Nephron progenitor cell (in vitro differentiated cells): Measurements from ENCODE around the gene BCOR.
A peak's percentile ranks its signal among the peaks of the same experiment; 100 is the strongest.

Experiments
- DNase-seq: peaks from one replicate; pipeline ENCODE4 v3.0.0; 2021
- H3K27ac Mint-ChIP-seq: 2 replicates; pipeline ENCODE4 v1.8.0; 2021; ENCODE audit warnings: mild to moderate bottlenecking, moderate library complexity, mixed read lengths
- H3K27me3 Mint-ChIP-seq: 2 replicates; pipeline ENCODE4 v1.8.0; 2021; ENCODE audit warnings: mild to moderate bottlenecking, low read depth, mixed read lengths; ENCODE audit not compliant: poor library complexity
- H3K36me3 Mint-ChIP-seq: 2 replicates; pipeline ENCODE4 v1.8.0; 2021; ENCODE audit warnings: low read depth, mixed read lengths
- H3K4me1 Mint-ChIP-seq: 2 replicates; pipeline ENCODE4 v1.8.0; 2021; ENCODE audit warnings: mixed read lengths
- H3K4me3 Mint-ChIP-seq: 2 replicates; pipeline ENCODE4 v1.8.0; 2021; ENCODE audit warnings: mild to moderate bottlenecking, moderate library complexity, mixed read lengths
- H3K9me3 Mint-ChIP-seq: 2 replicates; pipeline ENCODE4 v1.8.0; 2021; ENCODE audit warnings: mild to moderate bottlenecking, moderate library complexity, mixed read lengths
- CTCF ChIP-seq: fragments of 200-600 bp; sonication (generic); IDR thresholded peaks from 2 replicates; pipeline ENCODE4 v1.5.0; 2021; ENCODE audit warnings: antibody characterized with exemption

Gene BCOR

GRCh38 chrX:40004921-40005291 is 92.9 kb downstream of the BCOR start:
- peaks cover 52% of the 10 kb centered on the region for H3K4me1 Mint-ChIP-seq
- peak; percentile 16 for DNase-seq

GRCh38 chrX:40004246-40004535 is 93.6 kb downstream of the BCOR start:
- no peaks in the 10 kb centered on the region for H3K36me3 Mint-ChIP-seq
- TF ChIP-seq CTCF, result no peak
- H3K27me3 Mint-ChIP-seq, result peaks cover 79% of the 10 kb centered on the region
- H3K4me1 Mint-ChIP-seq, result peaks cover 47% of the 10 kb centered on the region
- DNase-seq, result no peak
- H3K4me3 Mint-ChIP-seq, result peak overlapping the region; percentile 46
- H3K27ac Mint-ChIP-seq, result no peak overlapping the region
- peaks cover 22% of the 10 kb centered on the region for H3K9me3 Mint-ChIP-seq

More at GRCh38 chrX:40004921-40005291, 92.9 kb downstream of the BCOR start:
- Mint-ChIP-seq H3K9me3 (peaks cover 21% of the 10 kb centered on the region), H3K27me3 (peaks cover 78% of the 10 kb centered on the region), H3K4me3 (no peak overlapping the region), H3K27ac (no peak overlapping the region), H3K36me3 (no peaks in the 10 kb centered on the region)
- no peak for TF ChIP-seq CTCF

GRCh38 chrX:40003428-40004245 is 94.1 kb downstream of the BCOR start:
- Mint-ChIP-seq H3K27me3 (peaks cover 81% of the 10 kb centered on the region), H3K27ac (no peak overlapping the region), H3K36me3 (no peaks in the 10 kb centered on the region), H3K4me1 (peaks cover 42% of the 10 kb centered on the region), H3K4me3 (no peak overlapping the region), H3K9me3 (peaks cover 28% of the 10 kb centered on the region)
- no peak for TF ChIP-seq CTCF
- DNase-seq, result no peak

GRCh38 chrX:40003071-40003427 is 94.7 kb downstream of the BCOR start:
- H3K4me3 Mint-ChIP-seq, result no peak overlapping the region
- peaks cover 30% of the 10 kb centered on the region for H3K9me3 Mint-ChIP-seq
- no peak for DNase-seq
- peaks cover 81% of the 10 kb centered on the region for H3K27me3 Mint-ChIP-seq
- H3K4me1 Mint-ChIP-seq, result peaks cover 36% of the 10 kb centered on the region
- TF ChIP-seq CTCF, result no peak
- H3K27ac Mint-ChIP-seq, result no peak overlapping the region
- H3K36me3 Mint-ChIP-seq, result no peaks in the 10 kb centered on the region
